ENCODE results near the gene HPD.

- TF ChIP-seq CTCF (IDR thresholded peaks at IDR 0.05; ENCODE audit: low read depth, low read length) (no peak), POLR2A (IDR thresholded peaks at IDR 0.05; ENCODE audit: extremely low read depth, insufficient read length) (no peak), MAX (IDR thresholded peaks at IDR 0.05; ENCODE audit: low read depth, low read length) (no peak)
Measured at GRCh38 chr12:121828826-121829225, 29.8 kb downstream of the HPD start.
